Skeletal muscle cell (primary cell): ENCODE data around the gene KLF3.
"Not testable (repeated sequence)": the region's sequence is repeated elsewhere in the genome, so short reads cannot be mapped to it uniquely, and the experiment has no call there.

ENCODE experiments used
- DNase-seq: peaks from one replicate; pipeline ENCODE4 v3.0.0-alpha.2; 2010; ENCODE audit warnings: low read depth
- H3K4me3 ChIP-seq: 2 replicates; pipeline ENCODE4 v1.5.1; 2011; ENCODE audit warnings: low read depth, mild to moderate bottlenecking, control low read depth, low read length, moderate library complexity

KLF3 gene

DNA sequence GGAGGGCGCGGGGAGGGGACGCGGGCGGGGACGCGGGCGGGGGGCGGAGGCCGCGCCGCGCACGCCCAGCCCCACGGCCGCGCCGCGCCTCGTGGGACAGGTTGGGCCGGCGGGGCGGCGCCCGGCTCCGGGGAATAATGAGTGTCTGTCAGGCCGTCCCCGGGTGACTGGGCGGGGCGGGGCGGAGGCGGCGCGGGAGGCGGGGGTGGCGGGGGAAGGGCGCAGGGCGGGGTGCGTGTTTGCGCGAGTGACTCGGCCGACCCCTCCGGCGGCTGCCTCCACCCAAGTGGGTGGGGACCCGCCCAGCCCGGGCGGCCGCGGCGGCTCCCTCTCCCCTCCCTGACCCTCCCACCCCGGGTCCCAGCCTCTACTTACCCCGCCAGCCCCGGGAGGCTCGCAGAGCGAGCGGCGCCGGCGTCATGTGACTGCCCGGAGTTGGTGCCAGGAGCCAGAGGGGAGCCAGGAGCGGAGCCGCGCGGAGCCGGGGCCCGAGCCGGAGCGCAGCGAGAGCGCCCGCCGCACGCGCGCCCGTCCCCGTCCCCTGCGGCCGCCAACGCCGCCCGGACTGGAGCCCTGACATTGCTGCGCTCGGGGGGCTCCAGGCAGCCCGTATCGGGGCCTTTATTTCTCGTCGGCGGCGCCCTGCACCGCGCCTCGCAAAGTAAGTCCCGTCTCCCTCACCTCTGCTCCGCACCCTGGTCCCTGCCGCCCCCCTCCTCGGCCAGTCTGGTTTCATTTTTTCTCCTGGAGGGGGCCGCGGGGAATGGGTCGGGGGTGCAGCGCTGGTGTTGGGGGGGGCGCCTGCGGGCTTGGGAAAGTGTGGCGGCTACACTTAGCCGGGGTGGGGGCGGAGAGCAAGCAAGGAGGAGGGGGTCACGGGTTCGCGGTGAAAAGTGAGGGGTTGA lies at the start of gene KLF3:
TSS of gene KLF3 (plus strand) at position 399 of the 905 bp plus-strand sequence. CDS start 16,427 bp downstream, outside the sequence.
- peak; percentile 63 for DNase-seq
- H3K4me3 ChIP-seq, result peak within 1 kb of the TSS; percentile 77

- DNase-seq, result no peak
- H3K4me3 ChIP-seq, result no peak overlapping the region
Measured at GRCh38 chr4:38614231-38614630, 49.8 kb upstream of the KLF3 start.

DNA sequence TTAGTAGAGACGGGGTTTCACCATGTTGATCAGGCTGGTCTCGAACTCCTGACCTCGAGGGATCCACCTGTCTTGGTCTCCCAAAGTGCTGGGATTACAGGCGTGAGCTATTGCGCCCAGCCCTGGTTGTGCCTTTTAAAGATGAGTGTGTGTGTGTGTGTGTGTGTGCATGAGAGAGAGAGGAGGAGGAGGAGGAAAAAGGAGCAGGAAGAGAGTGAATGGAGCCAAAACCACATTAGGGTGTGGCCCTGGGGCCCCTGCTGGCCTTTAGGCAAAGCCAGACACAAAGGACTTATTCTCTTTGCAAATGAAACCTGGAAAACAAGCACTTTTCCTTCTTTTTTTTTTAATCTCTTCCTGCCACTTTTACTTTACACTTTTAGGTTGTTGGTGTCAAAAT lies 48.2 kb upstream of the KLF3 start:
- H3K4me3 ChIP-seq, result no peak overlapping the region
- DNase-seq, result no peak

GRCh38 chr4:38618505-38618904 lies 45.5 kb upstream of the KLF3 start:
- no peak overlapping the region for H3K4me3 ChIP-seq
- no peak for DNase-seq

DNA sequence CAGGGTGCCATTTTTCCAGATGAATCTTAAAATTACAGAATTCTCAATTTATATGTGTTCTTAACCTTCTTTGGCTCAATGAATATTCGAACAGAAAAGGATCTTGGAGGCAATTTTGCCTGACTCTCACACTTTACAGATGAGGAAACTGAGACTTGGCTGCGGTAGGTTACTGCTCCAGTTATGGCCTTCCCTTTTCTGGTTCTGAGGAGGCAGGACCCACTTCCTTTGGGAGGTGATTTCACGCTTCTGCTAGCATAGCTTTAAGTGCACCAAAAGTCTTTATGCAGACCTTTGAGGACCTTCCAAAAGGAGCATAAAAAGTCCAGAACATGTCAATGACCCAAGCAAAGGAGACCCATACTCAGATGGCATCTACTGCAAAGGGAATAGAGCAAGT lies 44.7 kb upstream of the KLF3 start:
- no peak overlapping the region for H3K4me3 ChIP-seq

GRCh38 chr4:38620065-38620464 lies 43.9 kb upstream of the KLF3 start:
- no peak for DNase-seq
- no peak overlapping the region for H3K4me3 ChIP-seq

More for the DNA sequence above, 44.7 kb upstream of the KLF3 start:
- DNase-seq, result no peak

GRCh38 chr4:38620527-38621027 lies 43.4 kb upstream of the KLF3 start:
- H3K4me3 ChIP-seq, result no peak overlapping the region

DNA sequence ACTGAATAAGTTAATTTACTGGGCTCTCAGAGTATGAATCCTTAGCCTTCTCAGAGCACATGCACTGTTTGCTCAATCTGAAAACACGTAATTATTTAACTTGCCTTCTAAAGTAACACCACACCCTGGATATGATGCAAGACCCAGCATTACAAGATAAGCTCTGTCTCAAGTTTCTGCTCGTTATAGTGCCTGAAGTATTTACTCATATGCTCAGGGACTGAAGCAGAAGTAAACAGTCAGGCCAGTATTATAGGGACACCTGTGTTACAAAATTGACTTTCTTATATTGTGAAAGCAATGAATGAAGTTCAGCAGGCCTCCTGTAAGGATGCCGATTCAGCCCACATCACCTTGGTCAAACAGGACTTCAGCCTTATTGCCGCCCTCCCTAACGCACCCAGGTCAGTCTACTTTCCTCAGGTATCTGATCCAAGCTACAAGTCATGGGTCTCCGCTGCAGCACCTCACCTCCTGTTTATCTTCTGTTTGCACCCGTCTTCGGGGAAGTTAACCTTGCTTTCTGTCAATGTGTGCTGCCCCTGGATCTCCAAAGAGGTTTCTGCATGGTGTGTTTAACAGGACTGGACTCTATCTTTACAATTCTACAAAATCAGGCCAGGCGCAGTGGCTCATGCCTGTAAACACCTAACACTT lies 42.8 kb upstream of the KLF3 start:
- no peak overlapping the region for H3K4me3 ChIP-seq
- peak; percentile 8 for DNase-seq

More at GRCh38 chr4:38620527-38621027, 43.4 kb upstream of the KLF3 start:
- no peak for DNase-seq

DNA sequence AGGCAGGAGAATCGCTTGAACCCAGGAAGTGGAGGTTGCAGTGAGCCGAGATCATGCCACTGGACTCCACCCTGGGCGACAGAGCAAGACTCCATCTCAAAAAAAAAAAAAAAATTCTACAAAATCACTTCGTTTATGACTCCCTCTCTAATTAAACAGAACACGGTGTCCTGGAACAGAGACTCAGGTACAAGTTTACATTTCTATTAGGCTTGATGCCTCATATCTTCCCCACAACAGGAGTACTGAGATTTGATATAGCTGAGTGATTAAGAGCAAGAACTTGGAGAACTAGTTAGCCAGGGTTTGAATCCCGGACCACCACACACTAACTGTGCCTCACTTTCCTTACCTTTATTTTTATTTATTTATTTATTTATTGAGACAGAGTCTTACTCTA lies 42.2 kb upstream of the KLF3 start:
- no peak overlapping the region for H3K4me3 ChIP-seq
- DNase-seq, result no peak

DNA sequence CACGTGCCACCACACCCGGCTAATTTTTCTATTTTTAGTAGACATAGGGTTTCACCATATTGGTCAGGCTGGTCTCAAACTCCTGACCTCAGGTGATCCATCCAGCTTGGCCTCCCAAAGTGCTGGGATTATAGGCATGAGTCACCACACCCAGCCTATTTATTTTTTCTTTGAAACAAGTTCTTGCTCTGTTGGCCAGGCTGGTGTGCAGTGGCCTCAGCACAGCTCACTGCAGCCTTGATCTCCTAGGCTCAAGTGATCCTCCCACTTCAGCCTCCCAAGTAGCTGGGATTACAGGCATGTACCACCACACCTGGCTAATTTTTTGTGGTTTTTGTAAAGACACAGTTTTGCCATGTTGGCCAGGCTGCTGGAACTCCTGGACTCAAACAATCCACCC lies 41.7 kb upstream of the KLF3 start:
- H3K4me3 ChIP-seq, DNase-seq: not testable (repeated sequence)

- no peak for DNase-seq
- H3K4me3 ChIP-seq, result no peak overlapping the region
Measured at GRCh38 chr4:38623260-38623659, 40.7 kb upstream of the KLF3 start.

GRCh38 chr4:38624311-38624710 lies 39.7 kb upstream of the KLF3 start:
- no peak overlapping the region for H3K4me3 ChIP-seq
- DNase-seq, result no peak

DNA sequence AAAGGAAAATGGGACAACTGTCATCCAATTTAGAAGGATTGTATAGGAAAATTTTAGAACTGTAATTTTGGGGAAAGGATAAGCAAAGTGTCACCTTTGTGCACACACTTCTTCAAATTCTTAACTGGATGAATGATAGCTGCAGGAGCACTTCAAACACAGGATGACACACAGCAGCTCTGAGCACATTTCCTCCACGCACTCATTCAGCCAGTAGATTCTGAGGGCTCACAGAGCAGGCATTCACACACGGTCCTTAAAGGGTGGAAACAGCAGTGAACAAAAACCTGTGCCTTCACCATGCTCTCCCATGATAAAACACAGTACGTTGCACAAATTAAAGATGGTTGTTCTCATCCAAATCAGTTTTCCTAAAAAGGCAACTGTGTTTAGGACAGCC lies 38.5 kb upstream of the KLF3 start:
- DNase-seq, result no peak

DNA sequence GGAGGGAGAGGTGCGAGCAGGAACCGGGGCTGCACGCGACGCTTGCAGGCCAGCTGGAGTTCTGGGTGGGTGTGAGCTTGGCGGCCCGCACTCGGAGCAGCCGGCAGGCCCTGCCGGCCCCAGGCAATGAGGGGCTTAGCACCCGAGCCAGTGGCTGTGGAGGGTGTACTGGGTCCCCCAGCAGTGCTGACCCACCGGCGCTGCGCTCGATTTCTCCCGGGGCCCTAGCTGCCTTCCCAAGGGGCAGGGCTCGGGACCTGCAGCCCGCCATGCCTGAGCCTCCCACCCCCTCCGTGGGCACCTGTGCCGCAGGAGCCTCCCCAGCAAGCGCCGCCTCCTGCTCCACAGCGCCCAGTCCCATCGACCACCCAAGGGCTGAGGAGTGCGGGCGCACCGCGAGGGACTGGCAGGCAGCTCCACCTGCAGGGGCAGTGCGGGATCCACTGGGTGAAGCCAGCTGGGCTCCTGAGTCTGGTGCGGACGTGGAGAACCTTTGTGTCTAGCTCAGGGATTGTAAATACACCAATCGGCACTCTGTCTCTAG lies 37.0 kb upstream of the KLF3 start:
- not testable (repeated sequence) for DNase-seq, H3K4me3 ChIP-seq

More for the DNA sequence above, 38.5 kb upstream of the KLF3 start:
- H3K4me3 ChIP-seq, result no peak overlapping the region

GRCh38 chr4:38630519-38630918 lies 33.5 kb upstream of the KLF3 start:
- no peak for DNase-seq
- no peak overlapping the region for H3K4me3 ChIP-seq

- no peak overlapping the region for H3K4me3 ChIP-seq
- no peak for DNase-seq
Measured at GRCh38 chr4:38634047-38634759, 29.8 kb upstream of the KLF3 start.

GRCh38 chr4:38639242-38639641 lies 24.8 kb upstream of the KLF3 start:
- H3K4me3 ChIP-seq, result no peak overlapping the region
- DNase-seq, result no peak

GRCh38 chr4:38641811-38642210 lies 22.2 kb upstream of the KLF3 start:
- no peak for DNase-seq
- no peak overlapping the region for H3K4me3 ChIP-seq

- no peak for DNase-seq
Measured at GRCh38 chr4:38644201-38644600, 19.8 kb upstream of the KLF3 start.

More at GRCh38 chr4:38644201-38644600, 19.8 kb upstream of the KLF3 start:
- H3K4me3 ChIP-seq, result no peak overlapping the region
